SU-DHL-6 (cell line): ENCODE measurements around the gene FARS2.

Experiments used
- H2AFZ ChIP-seq: fragments of 200-600 bp; sonication (generic); 2 replicates; pipeline ENCODE4 v1.6.1; 2014; ENCODE audit warnings: low read depth, mild to moderate bottlenecking, moderate library complexity, mixed read lengths, antibody characterized with exemption, low read length; ENCODE audit not compliant: severe bottlenecking
- H3F3A ChIP-seq: fragments of 200-600 bp; shearing (Covaris generic); 2 replicates; pipeline ENCODE4 v1.6.0; 2016; ENCODE audit warnings: antibody characterized with exemption, mild to moderate bottlenecking; ENCODE audit not compliant: insufficient read depth
- H3K27ac ChIP-seq: fragments of 200-600 bp; sonication (generic); 2 replicates; pipeline ENCODE4 v1.5.1; 2016; ENCODE audit warnings: low read depth, mild to moderate bottlenecking, low read length, moderate library complexity, mixed read lengths
- H3K27me3 ChIP-seq: fragments of 200-600 bp; sonication (generic), shearing (Covaris generic); 2 replicates; pipeline ENCODE4 v1.6.0; 2014; ENCODE audit warnings: mild to moderate bottlenecking, low read length
- H3K36me3 ChIP-seq: fragments of 200-600 bp; sonication (generic); 2 replicates; pipeline ENCODE4 v1.6.1; 2014; ENCODE audit warnings: mild to moderate bottlenecking, low read length, mixed read lengths
- H3K4me2 ChIP-seq: fragments of 300-600, 200-600 bp; shearing (Covaris generic), sonication (generic); 2 replicates; pipeline ENCODE4 v1.6.0; 2014; ENCODE audit warnings: low read length, low read depth, mild to moderate bottlenecking; ENCODE audit not compliant: poor library complexity, severe bottlenecking
- H3K4me3 ChIP-seq: fragments of 200-600 bp; sonication (generic); 2 replicates; pipeline ENCODE4 v1.5.1; 2014; ENCODE audit warnings: antibody characterized with exemption, low read length, mild to moderate bottlenecking, mixed read lengths; ENCODE audit not compliant: insufficient read depth, poor library complexity, severe bottlenecking
- H3K79me2 ChIP-seq: fragments of 200-600 bp; sonication (generic); 2 replicates; pipeline ENCODE4 v1.6.1; 2014; ENCODE audit warnings: mild to moderate bottlenecking, low read length, moderate library complexity; ENCODE audit not compliant: insufficient read depth
- H3K9ac ChIP-seq: fragments of 200-600 bp; sonication (generic); 2 replicates; pipeline ENCODE4 v1.7.0; 2014; ENCODE audit warnings: mild to moderate bottlenecking, low read length
- H3K9me2 ChIP-seq: fragments of 200-600 bp; sonication (generic); replicated peaks from 2 replicates; pipeline ENCODE4 v1.6.1; 2014; ENCODE audit warnings: low read length; ENCODE audit not compliant: insufficient read depth
- H3K9me3 ChIP-seq: fragments of 200-600 bp; sonication (generic); 2 replicates; pipeline ENCODE4 v1.6.1; 2014; ENCODE audit warnings: low read length, mixed read lengths; ENCODE audit not compliant: insufficient read depth
- H4K20me1 ChIP-seq: fragments of 200-600 bp; sonication (generic); 2 replicates; pipeline ENCODE4 v1.6.1; 2014; ENCODE audit warnings: low read depth, mild to moderate bottlenecking, antibody characterized with exemption, low read length, moderate library complexity, mixed read lengths
- CTCF ChIP-seq: fragments of 200-600 bp; sonication (generic); IDR thresholded peaks from one replicate; pipeline ENCODE4 v1.5.1; 2017; ENCODE audit warnings: antibody characterized with exemption, mild to moderate bottlenecking, low read length, moderate library complexity; ENCODE audit not compliant: insufficient read depth, poor library complexity, severe bottlenecking
- EZH2phosphoT487 ChIP-seq: fragments of 200-600 bp; sonication (generic), shearing (Covaris generic); conservative IDR thresholded peaks from 2 replicates; pipeline ENCODE4 v1.6.1; 2018; ENCODE audit warnings: mild to moderate bottlenecking, antibody characterized with exemption, low read length, moderate library complexity, mixed read lengths

The FARS2 gene

DNA sequence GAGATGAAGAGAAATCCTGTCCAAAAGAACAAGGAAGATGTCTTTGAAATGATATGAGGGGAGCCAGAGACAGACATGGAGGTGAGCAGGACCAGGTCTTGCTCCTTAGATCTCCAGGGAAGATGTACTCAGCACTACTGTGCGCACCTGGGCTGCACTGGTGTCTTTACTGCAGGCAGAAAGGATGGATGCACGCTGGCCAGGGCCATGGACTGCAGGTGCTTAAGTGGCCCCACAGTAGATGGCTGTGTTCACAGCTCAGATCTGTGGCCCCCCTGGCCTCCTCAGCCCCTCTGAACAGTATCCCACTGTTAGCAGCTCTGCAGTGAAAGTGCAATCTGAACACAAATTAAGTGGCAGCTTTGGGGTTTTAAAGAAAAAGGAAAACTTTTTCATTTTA lies 402.4 kb downstream of the FARS2 start:
- H4K20me1 ChIP-seq: no peaks in the 10 kb centered on the region
- H3K9ac ChIP-seq: no peak overlapping the region
- no peak overlapping the region for H3K4me3 ChIP-seq
- TF ChIP-seq EZH2phosphoT487 (no peak), CTCF (no peak)
- H3F3A ChIP-seq: no peaks in the 10 kb centered on the region
- H3K27me3 ChIP-seq: no peaks in the 10 kb centered on the region
- H3K9me2 ChIP-seq: no peaks in the 10 kb centered on the region
- no peak overlapping the region for H2AFZ ChIP-seq
- no peak overlapping the region for H3K27ac ChIP-seq
- no peak overlapping the region for H3K4me2 ChIP-seq
- no peaks in the 10 kb centered on the region for H3K9me3 ChIP-seq
- H3K79me2 ChIP-seq: no peaks in the 10 kb centered on the region
- no peaks in the 10 kb centered on the region for H3K36me3 ChIP-seq

- TF ChIP-seq EZH2phosphoT487 (no peak), CTCF (no peak)
- H3K9ac ChIP-seq: no peak overlapping the region
- no peaks in the 10 kb centered on the region for H3K79me2 ChIP-seq
- H3K4me3 ChIP-seq: no peak overlapping the region
- H3K27ac ChIP-seq: no peak overlapping the region
- H3K27me3 ChIP-seq: no peaks in the 10 kb centered on the region
- no peaks in the 10 kb centered on the region for H4K20me1 ChIP-seq
- no peaks in the 10 kb centered on the region for H3K9me2 ChIP-seq
- no peak overlapping the region for H2AFZ ChIP-seq
- no peaks in the 10 kb centered on the region for H3K36me3 ChIP-seq
- H3K9me3 ChIP-seq: no peaks in the 10 kb centered on the region
- no peaks in the 10 kb centered on the region for H3F3A ChIP-seq
- H3K4me2 ChIP-seq: no peak overlapping the region
Observed at GRCh38 chr6:5664149-5664548, 402.8 kb downstream of the FARS2 start.

GRCh38 chr6:5665173-5665572 lies 403.9 kb downstream of the FARS2 start:
- H3K36me3 ChIP-seq: no peaks in the 10 kb centered on the region

More at GRCh38 chr6:5665173-5665572, 403.9 kb downstream of the FARS2 start:
- Histone ChIP-seq H2AFZ (no peak overlapping the region), H3F3A (no peaks in the 10 kb centered on the region), H3K27me3 (no peaks in the 10 kb centered on the region), H3K9me3 (no peaks in the 10 kb centered on the region), H3K9me2 (no peaks in the 10 kb centered on the region), H3K4me3 (no peak overlapping the region), H3K27ac (no peak overlapping the region), H4K20me1 (no peaks in the 10 kb centered on the region), H3K9ac (no peak overlapping the region), H3K4me2 (no peak overlapping the region), H3K79me2 (no peaks in the 10 kb centered on the region)
- TF ChIP-seq EZH2phosphoT487 (no peak), CTCF (no peak)
